ENCODE data around the gene KCNMB3.

DNA sequence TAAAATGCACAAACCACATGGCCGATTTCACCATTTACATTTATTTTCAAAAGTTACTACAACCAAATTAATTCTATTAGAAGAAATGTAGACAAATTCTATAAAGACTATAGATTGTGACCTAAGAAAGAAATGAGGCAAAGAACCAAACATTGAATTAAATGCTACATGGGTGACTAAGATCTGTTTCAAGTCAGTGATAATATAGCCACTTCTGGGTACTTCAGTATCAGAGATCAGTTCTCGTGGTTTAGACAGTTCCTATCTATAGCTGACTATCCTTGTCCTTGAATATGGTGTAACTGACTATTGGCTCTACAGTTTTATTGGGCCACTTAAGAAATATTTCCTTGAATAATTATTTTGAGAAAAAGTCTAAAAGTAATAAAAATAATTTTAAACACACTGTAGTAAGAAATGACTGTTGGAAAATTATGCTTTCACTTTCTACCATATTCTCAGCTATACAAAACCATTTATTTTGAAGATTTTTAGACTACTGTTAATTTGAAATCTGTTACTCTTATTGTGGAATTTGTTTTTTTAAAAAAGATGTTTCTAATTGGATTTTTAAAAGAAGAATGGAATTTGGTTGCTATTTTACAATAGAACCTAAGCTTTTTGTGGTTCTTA lies 14.1 kb downstream of the KCNMB3 start:
- TF ChIP-seq GABPA (IDR thresholded peaks at IDR 0.05; ENCODE audit: low read depth), result no peak
- TF ChIP-seq POLR2AphosphoS5 (IDR thresholded peaks at IDR 0.05; ENCODE audit: low read depth), result no peak
- no peak for TF ChIP-seq CTCF (IDR thresholded peaks at IDR 0.05; ENCODE audit: insufficient read depth, low read length)
- no peak for TF ChIP-seq REST (IDR thresholded peaks at IDR 0.05; ENCODE audit: insufficient replicate concordance, low read depth)

All from HL-60 (cell line).